Neural cell (in vitro differentiated cells): ENCODE results near the gene ASPA. TPM values are rescaled to one million over a fixed set of nuclear protein-coding genes. Genes with fewer than 3 reads are reported as not detected.

Experiments used
- H2AFZ ChIP-seq: fragments of 200-600, 300-800 bp; sonication (generic), shearing (Covaris generic); 2 replicates; pipeline ENCODE4 v1.6.0; 2014; ENCODE audit warnings: low read depth, mild to moderate bottlenecking, antibody characterized with exemption, low read length, moderate library complexity
- H3F3A ChIP-seq: fragments of 200-600 bp; shearing (Covaris generic); 2 replicates; pipeline ENCODE4 v1.6.1; 2016; ENCODE audit warnings: mild to moderate bottlenecking, moderate library complexity, mixed read lengths, antibody characterized with exemption, low read length; ENCODE audit not compliant: insufficient read depth, poor library complexity, severe bottlenecking
- H3K27ac ChIP-seq: fragments of 200-600, 300-800 bp; sonication (generic), shearing (Covaris generic); 2 replicates; pipeline ENCODE4 v1.5.1; 2014; ENCODE audit warnings: mild to moderate bottlenecking, low read length, moderate library complexity
- H3K27me3 ChIP-seq: fragments of 300-800, 200-600 bp; sonication (generic), shearing (Covaris generic); 2 replicates; pipeline ENCODE4 v1.6.0; 2014; ENCODE audit warnings: mild to moderate bottlenecking, low read depth, low read length, moderate library complexity; ENCODE audit not compliant: insufficient read depth
- H3K36me3 ChIP-seq: fragments of 300-800, 200-600 bp; sonication (generic), shearing (Covaris generic); 2 replicates; pipeline ENCODE4 v1.5.1; 2014; ENCODE audit warnings: mild to moderate bottlenecking, antibody characterized with exemption, low read length, moderate library complexity; ENCODE audit not compliant: insufficient read depth
- H3K4me2 ChIP-seq: fragments of 300-800, 200-600 bp; sonication (generic), shearing (Covaris generic); 2 replicates; pipeline ENCODE4 v1.6.0; 2014; ENCODE audit warnings: mild to moderate bottlenecking, low read length
- H3K4me3 ChIP-seq: fragments of 300-800, 200-600 bp; sonication (generic), shearing (Covaris generic); 2 replicates; pipeline ENCODE4 v1.5.1; 2014; ENCODE audit warnings: mild to moderate bottlenecking, low read length, moderate library complexity
- H3K79me2 ChIP-seq: fragments of 200-600 bp; shearing (Covaris generic); replicated peaks from 2 replicates; pipeline ENCODE4 v1.6.0; 2014; ENCODE audit warnings: mild to moderate bottlenecking, low read length, moderate library complexity; ENCODE audit not compliant: insufficient read depth
- H3K9ac ChIP-seq: fragments of 300-800, 200-600 bp; sonication (generic), shearing (Covaris generic); 2 replicates; pipeline ENCODE4 v1.6.1; 2016; ENCODE audit warnings: mild to moderate bottlenecking, low read length, mixed read lengths
- H3K9me2 ChIP-seq: fragments of 200-600 bp; shearing (Covaris generic); 2 replicates; pipeline ENCODE4 v1.6.1; 2016; ENCODE audit warnings: mild to moderate bottlenecking, low read length, mixed read lengths; ENCODE audit not compliant: insufficient read depth
- H3K9me3 ChIP-seq: fragments of 200-600, 300-800 bp; sonication (generic), shearing (Covaris generic); 2 replicates; pipeline ENCODE4 v1.6.1; 2016; ENCODE audit warnings: mild to moderate bottlenecking, mixed run types, low read length, moderate library complexity, mixed read lengths
- H4K20me1 ChIP-seq: fragments of 200-600 bp; shearing (Covaris generic); 2 replicates; pipeline ENCODE4 v1.6.1; 2016; ENCODE audit warnings: mild to moderate bottlenecking, mixed run types; ENCODE audit not compliant: insufficient read depth
- CTCF ChIP-seq: fragments of 450-650 bp; IDR thresholded peaks from 2 replicates; pipeline ENCODE4 v1.5.1; 2014; ENCODE audit warnings: antibody characterized with exemption, mild to moderate bottlenecking, moderate library complexity; ENCODE audit not compliant: poor library complexity, severe bottlenecking
- EP300 ChIP-seq: fragments of 450-650 bp; conservative IDR thresholded peaks from 2 replicates; pipeline ENCODE4 v1.6.1; 2014; ENCODE audit warnings: antibody characterized with exemption, mild to moderate bottlenecking, moderate library complexity; ENCODE audit not compliant: poor library complexity, severe bottlenecking
- EZH2 ChIP-seq: fragments of 200-600, 300-800 bp; shearing (Covaris generic), sonication (generic); IDR thresholded peaks from 2 replicates; pipeline ENCODE4 v1.6.1; 2014; ENCODE audit warnings: antibody characterized with exemption, low read length, borderline replicate concordance, mild to moderate bottlenecking; ENCODE audit not compliant: insufficient read depth, poor library complexity, severe bottlenecking
- MXI1 ChIP-seq: fragments of 450-650 bp; conservative IDR thresholded peaks from 2 replicates; pipeline ENCODE4 v1.6.1; 2014; ENCODE audit warnings: antibody characterized with exemption, mild to moderate bottlenecking; ENCODE audit not compliant: poor library complexity, severe bottlenecking
- POLR2AphosphoS5 ChIP-seq: IDR thresholded peaks from 2 replicates; pipeline ENCODE4 v1.6.1; 2012
- RAD21 ChIP-seq: fragments of 450-650 bp; conservative IDR thresholded peaks from 2 replicates; pipeline ENCODE4 v1.6.1; 2014; ENCODE audit warnings: antibody characterized with exemption, mild to moderate bottlenecking, moderate library complexity
- REST ChIP-seq: IDR thresholded peaks from 2 replicates; pipeline ENCODE4 v1.6.1; 2012; ENCODE audit warnings: borderline replicate concordance
- SMC3 ChIP-seq: fragments of 450-650 bp; conservative IDR thresholded peaks from 2 replicates; pipeline ENCODE4 v1.6.1; 2014; ENCODE audit warnings: antibody characterized with exemption, mild to moderate bottlenecking, moderate library complexity; ENCODE audit not compliant: poor library complexity
- TAF1 ChIP-seq: IDR thresholded peaks from 2 replicates; pipeline ENCODE4 v1.6.1; 2012; ENCODE audit warnings: low read depth
- polyA plus RNA-seq: library from polyadenylated mRNA; depleted of rRNA; stranded (reverse); fragments of >200 nt; gene quantifications from 2 replicates; pipeline ENCODE4 v1.2.3, GENCODE V29; 2014

Gene ASPA
- polyA plus RNA-seq, 1 donor from 2014 or later, result 0.24 TPM

- Histone ChIP-seq H3K9me3 (no peaks in the 10 kb centered on the region), H3K4me3 (no peak overlapping the region), H2AFZ (no peak overlapping the region), H4K20me1 (no peaks in the 10 kb centered on the region), H3K9me2 (no peaks in the 10 kb centered on the region), H3K79me2 (no peaks in the 10 kb centered on the region), H3K4me2 (no peak overlapping the region), H3K9ac (no peak overlapping the region), H3K27ac (no peak overlapping the region), H3K36me3 (no peaks in the 10 kb centered on the region), H3F3A (no peaks in the 10 kb centered on the region), H3K27me3 (no peaks in the 10 kb centered on the region)
- TF ChIP-seq TAF1 (no peak), REST (no peak)
Observed at GRCh38 chr17:3507071-3507470, 31.3 kb downstream of the ASPA start.

GRCh38 chr17:3507869-3508268 lies 32.1 kb downstream of the ASPA start:
- Histone ChIP-seq H3K4me3 (no peak overlapping the region), H3K9me3 (no peaks in the 10 kb centered on the region), H3K9me2 (no peaks in the 10 kb centered on the region), H4K20me1 (no peaks in the 10 kb centered on the region), H3F3A (no peaks in the 10 kb centered on the region), H3K9ac (no peak overlapping the region), H3K36me3 (no peaks in the 10 kb centered on the region), H3K27ac (no peak overlapping the region), H2AFZ (no peak overlapping the region), H3K4me2 (no peak overlapping the region), H3K79me2 (no peaks in the 10 kb centered on the region), H3K27me3 (no peaks in the 10 kb centered on the region)
- no peak for TF ChIP-seq RAD21
- TF ChIP-seq POLR2AphosphoS5, result no peak
- no peak for TF ChIP-seq CTCF
- TF ChIP-seq TAF1, result no peak
- no peak for TF ChIP-seq SMC3
- no peak for TF ChIP-seq REST
- TF ChIP-seq EZH2, result no peak
- no peak for TF ChIP-seq MXI1
- TF ChIP-seq EP300, result no peak
